ENCODE data around the gene PCBP2.

DNA sequence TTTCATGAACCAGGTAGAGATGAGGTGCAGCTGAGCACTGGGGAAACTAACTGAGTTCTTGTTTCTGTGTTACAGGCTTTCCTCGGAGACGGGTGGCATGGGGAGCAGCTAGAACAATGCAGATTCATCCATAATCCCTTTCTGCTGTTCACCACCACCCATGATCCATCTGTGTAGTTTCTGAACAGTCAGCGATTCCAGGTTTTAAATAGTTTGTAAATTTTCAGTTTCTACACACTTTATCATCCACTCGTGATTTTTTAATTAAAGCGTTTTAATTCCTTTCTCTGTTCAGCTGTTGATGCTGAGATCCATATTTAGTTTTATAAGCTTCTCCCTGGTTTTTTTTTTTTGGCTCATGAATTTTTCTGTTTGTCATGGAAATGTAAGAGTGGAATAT is 27.4 kb downstream of the PCBP2 start:
- TF ChIP-seq MAX (IDR thresholded peaks at IDR 0.05; ENCODE audit: insufficient read depth, insufficient read length) (no peak), MYC (IDR thresholded peaks at IDR 0.05; ENCODE audit: low read depth, low read length) (no peak), POLR2A (IDR thresholded peaks at IDR 0.05; ENCODE audit: low read depth, low read length) (no peak), POLR2AphosphoS5 (IDR thresholded peaks at IDR 0.05; ENCODE audit: insufficient read depth, low read depth, low read length) (no peak), EZH2 (IDR thresholded peaks at IDR 0.05; ENCODE audit: borderline replicate concordance, low read depth, low read length, severe bottlenecking) (no peak), JUN (IDR thresholded peaks at IDR 0.05; ENCODE audit: borderline replicate concordance, insufficient read depth, insufficient read length, low read depth) (no peak), FOS (IDR thresholded peaks at IDR 0.05; ENCODE audit: borderline replicate concordance, insufficient read depth, low read length) (no peak), GATA2 (IDR thresholded peaks at IDR 0.05; ENCODE audit: insufficient read depth, insufficient read length, low read depth, low read length) (no peak)
- TF ChIP-seq, protein P1, sequence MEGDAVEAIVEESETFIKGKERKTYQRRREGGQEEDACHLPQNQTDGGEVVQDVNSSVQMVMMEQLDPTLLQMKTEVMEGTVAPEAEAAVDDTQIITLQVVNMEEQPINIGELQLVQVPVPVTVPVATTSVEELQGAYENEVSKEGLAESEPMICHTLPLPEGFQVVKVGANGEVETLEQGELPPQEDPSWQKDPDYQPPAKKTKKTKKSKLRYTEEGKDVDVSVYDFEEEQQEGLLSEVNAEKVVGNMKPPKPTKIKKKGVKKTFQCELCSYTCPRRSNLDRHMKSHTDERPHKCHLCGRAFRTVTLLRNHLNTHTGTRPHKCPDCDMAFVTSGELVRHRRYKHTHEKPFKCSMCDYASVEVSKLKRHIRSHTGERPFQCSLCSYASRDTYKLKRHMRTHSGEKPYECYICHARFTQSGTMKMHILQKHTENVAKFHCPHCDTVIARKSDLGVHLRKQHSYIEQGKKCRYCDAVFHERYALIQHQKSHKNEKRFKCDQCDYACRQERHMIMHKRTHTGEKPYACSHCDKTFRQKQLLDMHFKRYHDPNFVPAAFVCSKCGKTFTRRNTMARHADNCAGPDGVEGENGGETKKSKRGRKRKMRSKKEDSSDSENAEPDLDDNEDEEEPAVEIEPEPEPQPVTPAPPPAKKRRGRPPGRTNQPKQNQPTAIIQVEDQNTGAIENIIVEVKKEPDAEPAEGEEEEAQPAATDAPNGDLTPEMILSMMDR (IDR thresholded peaks at IDR 0.05; ENCODE audit: extremely low read depth in 1 of 2, insufficient read depth in 1 of 2, low read depth in 1 of 2, low read length in 2 of 2) = no peak

Data from endothelial cell of umbilical vein (primary cell).